LNCAP (cell line): ENCODE results near the gene CACNA2D4.

Source experiments
- TF ChIP-seq, protein P1 (sequence below): fragments of 450-650 bp; IDR thresholded peaks from 2 replicates; pipeline ENCODE4 v1.5.1; 2017; ENCODE audit warnings: mild to moderate bottlenecking

Gene CACNA2D4

GRCh38 chr12:1886396-1887008, 31.9 kb downstream of the CACNA2D4 start:
- TF ChIP-seq, protein P1, sequence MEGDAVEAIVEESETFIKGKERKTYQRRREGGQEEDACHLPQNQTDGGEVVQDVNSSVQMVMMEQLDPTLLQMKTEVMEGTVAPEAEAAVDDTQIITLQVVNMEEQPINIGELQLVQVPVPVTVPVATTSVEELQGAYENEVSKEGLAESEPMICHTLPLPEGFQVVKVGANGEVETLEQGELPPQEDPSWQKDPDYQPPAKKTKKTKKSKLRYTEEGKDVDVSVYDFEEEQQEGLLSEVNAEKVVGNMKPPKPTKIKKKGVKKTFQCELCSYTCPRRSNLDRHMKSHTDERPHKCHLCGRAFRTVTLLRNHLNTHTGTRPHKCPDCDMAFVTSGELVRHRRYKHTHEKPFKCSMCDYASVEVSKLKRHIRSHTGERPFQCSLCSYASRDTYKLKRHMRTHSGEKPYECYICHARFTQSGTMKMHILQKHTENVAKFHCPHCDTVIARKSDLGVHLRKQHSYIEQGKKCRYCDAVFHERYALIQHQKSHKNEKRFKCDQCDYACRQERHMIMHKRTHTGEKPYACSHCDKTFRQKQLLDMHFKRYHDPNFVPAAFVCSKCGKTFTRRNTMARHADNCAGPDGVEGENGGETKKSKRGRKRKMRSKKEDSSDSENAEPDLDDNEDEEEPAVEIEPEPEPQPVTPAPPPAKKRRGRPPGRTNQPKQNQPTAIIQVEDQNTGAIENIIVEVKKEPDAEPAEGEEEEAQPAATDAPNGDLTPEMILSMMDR: no peak

DNA sequence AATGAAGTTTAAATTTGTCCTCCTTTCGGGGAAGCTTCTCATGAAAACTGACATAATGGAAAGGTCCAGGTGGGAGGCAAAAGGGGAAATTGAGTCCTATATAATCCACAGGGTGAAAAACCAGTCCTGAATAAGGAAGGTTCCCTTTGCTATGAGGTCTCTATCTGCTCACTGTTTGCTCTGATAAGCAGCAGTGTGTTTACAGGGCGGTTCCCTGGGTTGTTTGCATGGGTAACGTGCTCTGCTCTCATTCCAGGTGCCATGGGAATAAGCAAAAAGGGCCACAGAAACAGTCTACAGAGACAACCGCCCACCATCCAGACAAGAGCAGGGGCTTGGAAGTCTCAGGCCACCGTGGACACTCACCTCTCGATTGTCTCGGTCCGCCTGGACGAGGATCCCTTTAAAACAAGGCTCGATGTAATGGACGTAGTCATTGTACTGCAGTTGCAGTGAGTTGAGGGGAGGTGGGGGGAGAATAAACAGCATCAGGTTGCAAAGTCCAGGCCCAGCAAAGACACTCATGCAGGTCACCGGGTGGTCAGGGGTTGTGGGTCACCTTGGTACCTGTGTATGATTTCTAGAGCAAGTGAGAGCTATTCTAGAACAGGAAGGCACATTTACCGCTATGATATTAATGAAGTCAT, 32.7 kb downstream of the CACNA2D4 start:
- TF ChIP-seq, protein P1: no peak

DNA sequence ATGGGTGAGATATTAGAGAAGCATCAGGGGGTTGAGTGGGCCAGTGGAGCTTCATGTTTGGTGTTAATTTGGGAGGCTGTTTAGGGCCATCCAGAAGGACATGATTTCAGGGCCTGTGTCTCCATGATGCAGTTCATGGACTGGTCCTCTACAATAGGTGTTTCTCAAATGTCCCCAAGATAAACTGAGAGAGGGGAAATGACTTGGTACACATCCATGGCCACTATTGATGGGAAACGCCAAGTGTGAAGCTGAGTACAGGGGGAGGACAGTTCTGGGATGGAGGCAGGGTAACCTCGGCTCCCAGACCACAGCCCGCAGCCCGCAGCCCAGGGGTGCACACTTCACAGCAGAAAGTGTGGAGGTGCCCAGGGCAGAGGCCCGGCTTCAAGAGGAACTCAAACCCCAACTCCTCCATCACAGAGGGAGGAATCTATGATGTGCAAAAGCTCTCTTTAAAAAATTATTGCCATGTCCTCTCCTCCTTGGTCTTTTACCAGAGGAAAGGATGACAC, 33.3 kb downstream of the CACNA2D4 start:
- TF ChIP-seq, protein P1: no peak

- TF ChIP-seq, protein P1: no peak
Observed at GRCh38 chr12:1884651-1885050, 33.8 kb downstream of the CACNA2D4 start.

- TF ChIP-seq, protein P1: no peak
Observed at GRCh38 chr12:1883513-1883912, 34.9 kb downstream of the CACNA2D4 start.

DNA sequence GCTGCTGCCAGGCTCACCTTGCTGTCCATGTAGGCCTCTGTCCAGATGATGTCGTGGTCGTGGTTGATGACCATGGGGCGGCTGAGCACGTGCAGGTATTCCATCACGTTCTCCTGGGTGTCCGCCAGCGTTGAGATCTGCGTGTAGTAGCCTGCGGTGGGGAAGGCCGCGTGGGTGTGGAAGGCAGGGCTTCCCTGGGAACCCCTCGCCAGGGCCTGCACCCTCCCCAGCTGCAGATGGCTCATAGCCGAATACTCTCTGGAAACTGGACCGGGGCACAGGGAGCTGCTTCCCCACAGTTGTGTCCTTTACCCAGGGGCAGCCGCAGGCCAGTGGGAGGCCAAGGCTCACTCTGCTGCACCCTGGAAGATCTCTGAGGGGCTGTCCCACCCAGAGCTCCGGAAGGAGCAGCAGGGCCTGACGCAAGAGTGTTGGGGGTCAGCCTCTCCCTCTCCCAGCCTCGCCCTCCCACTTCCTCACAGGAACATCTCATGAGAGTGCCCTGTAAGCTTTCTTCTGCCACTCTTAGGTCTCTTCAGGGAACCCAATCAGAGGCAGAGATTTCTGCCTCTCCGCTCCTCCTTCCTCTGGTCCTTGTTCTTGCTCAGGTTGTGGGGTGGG, 35.5 kb downstream of the CACNA2D4 start:
- TF ChIP-seq, protein P1: no peak

- TF ChIP-seq, protein P1: no peak
Observed at GRCh38 chr12:1882405-1882804, 36.0 kb downstream of the CACNA2D4 start.
